Suppressor macrophage (primary cell): Measurements from ENCODE around the gene PLAC8L1.
"Not testable (repeated sequence)": the region's sequence is repeated elsewhere in the genome, so short reads cannot be mapped to it uniquely, and the experiment has no call there.

Experiments used
- DNase-seq, 4 experiments: peaks; one replicate each; pipeline ENCODE4 v3.0.0-alpha.2; 2020 to 2022
- total RNA-seq, 17 experiments: gene quantifications; one replicate each; lab custom pipeline; 2026; ENCODE audit warnings: mixed read lengths in 6 of 17, inconsistent platforms in 3 of 17; lab: John Stamatoyannopoulos, UW

The PLAC8L1 gene
- 0 to 1.2 (median 0.10) reads per million in 17 experiments for total RNA-seq

DNA sequence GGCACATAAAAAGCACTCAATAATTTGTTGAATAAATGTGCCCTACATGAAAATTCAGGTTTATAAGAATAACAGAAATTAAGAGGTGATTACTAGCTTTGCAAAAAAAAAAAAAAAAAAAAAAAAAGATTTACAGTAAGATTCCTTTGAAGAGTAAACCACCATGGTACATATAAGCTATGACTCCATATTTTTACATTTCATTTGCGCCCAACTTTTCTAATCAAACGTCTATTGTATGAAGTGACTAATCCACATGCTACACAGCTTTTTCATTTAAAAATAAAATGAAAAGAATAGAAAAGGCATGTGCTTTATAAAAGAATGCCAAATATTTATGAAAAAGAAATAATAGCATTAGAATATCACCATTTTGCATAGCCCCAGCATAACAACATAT is at the start of gene PLAC8L1:
TSS of gene PLAC8L1 (minus strand) at position 101 of the 400 bp plus-strand sequence. CDS start 1,266 bp downstream, outside the sequence.
- no peak for DNase-seq

DNA sequence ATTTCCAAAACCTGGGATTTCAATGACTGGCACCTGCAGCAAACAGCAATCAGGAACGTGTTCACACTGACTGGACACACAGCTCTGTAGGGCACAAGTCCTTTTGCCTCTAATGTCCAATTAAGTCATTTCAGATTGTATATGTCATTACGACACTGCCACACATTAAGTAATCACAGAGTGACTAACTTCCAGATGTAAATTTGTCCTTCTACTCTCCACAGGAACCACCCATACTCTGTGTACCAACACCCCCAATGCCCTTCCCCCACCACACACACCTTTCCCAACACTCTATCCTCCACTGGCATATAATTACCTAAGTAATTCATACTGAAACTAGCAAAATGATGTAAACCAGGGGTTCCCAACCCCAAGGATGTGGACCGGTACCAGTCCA is 46.6 kb upstream of the PLAC8L1 start:
- peak in 3 of 4 experiments; percentile 6 to 36 (median 25) for DNase-seq

DNA sequence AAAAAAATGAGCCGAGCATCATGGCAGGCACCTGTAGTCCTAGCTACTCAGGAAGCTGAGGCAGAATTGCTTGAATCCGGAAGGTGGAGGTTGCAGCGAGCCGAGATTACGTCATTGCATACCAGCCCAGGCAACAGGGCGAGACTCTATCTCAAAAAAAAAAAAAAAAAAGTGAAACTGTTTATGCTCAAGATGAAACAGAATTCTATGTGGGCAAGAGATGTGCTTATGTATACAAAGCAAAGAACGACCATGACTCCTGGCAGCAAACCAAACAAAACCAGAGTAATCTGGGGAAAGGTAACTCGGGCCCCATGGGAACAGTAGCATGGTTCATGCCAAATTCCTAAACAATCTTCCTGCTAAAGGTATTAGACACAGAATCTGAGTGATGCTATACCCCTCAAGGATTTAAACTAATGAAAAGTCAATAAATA is 32.6 kb upstream of the PLAC8L1 start:
- peak in 1 of 4 experiments; percentile 4 for DNase-seq

- peak in 3 of 4 experiments; percentile 11 to 49 (median 40) for DNase-seq
Measured at GRCh38 chr5:146130440-146131045, 25.2 kb upstream of the PLAC8L1 start.

DNA sequence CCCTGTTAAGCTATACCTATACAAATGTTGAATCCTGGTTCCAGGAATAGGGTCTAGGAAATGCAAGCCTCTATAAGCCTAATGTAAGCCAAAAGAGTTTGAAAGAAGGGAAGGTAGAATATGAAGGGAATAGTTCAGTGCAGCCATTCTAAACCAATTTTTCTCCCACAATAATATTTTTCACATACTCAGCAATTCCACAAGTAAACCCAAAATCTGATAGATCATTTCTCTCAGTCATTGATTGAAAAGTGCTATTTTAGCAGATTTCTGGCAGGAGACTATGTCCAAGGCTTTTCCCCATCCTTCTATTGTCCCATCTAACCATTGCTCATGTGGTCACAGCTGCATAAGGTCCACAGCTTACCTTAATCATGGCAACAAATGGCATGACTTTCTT is 20.7 kb upstream of the PLAC8L1 start:
- no peak for DNase-seq

- DNase-seq: no peak
Measured at GRCh38 chr5:146124580-146124979, 19.2 kb upstream of the PLAC8L1 start.

- DNase-seq: not testable (repeated sequence)
Measured at GRCh38 chr5:146121451-146121850, 16.1 kb upstream of the PLAC8L1 start.

GRCh38 chr5:146118322-146118721 is 12.9 kb upstream of the PLAC8L1 start:
- DNase-seq: no peak

GRCh38 chr5:146117216-146117615 is 11.8 kb upstream of the PLAC8L1 start:
- not testable (repeated sequence) for DNase-seq

DNA sequence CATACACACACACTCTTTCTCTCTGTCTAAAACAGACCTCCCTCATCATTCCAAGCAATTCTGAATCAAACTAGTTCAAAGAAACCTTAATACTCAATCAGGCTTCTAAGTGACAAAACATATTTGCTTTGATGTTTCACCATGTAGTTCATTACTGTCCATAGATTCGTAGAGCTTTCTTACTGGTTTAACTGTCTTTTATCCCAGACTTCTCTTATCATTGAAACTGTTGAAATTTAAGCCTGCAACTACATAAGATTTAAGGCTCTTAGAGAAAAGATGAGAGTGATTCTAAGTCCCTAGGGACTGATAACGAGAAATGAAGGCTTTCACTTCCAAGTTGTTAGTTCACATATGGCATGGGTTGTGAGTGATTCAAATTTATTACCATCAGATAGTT is 11.0 kb upstream of the PLAC8L1 start:
- no peak for DNase-seq

DNA sequence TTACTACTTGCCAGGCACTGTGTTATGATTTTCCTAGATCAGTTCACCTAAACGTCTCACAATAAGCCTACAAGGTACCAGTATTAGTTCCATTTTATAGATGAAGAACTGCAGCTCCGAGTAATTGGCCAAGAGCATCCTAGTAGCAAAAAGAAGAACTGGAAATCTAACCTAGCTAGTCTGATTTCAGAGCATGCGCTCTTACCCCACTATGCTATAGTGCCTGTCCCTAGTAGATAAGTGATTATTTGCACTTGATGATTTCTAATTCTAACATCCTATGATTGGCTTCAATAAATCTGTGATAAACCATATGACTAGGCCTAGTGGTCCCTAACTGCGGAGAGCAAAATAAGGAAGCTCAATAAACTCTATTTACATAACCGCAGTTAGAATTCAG is 7.1 kb upstream of the PLAC8L1 start:
- DNase-seq: no peak

- no peak for DNase-seq
Measured at GRCh38 chr5:146111409-146111808, 6.0 kb upstream of the PLAC8L1 start.

DNA sequence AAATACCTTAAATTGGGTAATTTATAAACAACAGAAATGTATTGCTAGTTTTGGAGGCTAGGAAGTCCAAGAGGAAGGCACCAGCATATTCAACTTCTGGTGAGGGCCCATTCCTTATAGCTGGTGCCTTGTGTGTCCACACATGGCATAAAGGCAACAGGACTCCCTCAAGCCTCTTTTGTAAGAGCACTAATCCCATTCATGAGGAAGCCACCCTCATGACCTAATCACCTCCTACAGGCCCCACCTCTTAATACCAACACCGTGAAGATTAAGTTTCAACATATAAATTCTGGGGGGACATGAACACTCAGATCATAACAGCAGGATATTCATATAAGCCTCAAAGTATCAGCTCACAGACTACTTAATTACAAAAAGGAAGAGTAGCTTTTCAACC is 4.0 kb upstream of the PLAC8L1 start:
- DNase-seq: no peak

DNA sequence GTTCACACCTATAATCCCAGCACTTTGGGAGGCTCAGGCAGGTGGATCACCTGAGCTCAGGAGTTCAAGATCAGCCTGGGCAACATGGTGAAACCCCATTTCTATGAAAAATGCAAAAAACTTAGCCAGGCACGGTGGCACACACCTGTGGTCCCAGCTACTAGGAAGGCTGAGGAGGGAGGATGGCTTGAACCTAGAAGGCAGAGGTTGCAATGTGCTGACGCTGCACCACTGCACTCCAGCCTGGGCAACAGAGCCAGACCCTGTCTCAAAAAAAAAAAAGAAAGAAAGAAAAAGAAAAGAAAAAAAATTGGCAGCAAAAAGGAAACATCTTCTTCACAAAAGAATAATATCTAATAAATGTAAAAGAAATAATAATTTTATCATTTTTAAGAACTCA is 3.5 kb upstream of the PLAC8L1 start:
- DNase-seq: not testable (repeated sequence)

GRCh38 chr5:146107901-146108300 is 2.5 kb upstream of the PLAC8L1 start:
- no peak for DNase-seq

- DNase-seq: peak in 3 of 4 experiments; percentile 19 to 33 (median 29)
Measured at GRCh38 chr5:146103594-146103993, 1.8 kb downstream of the PLAC8L1 start.

DNA sequence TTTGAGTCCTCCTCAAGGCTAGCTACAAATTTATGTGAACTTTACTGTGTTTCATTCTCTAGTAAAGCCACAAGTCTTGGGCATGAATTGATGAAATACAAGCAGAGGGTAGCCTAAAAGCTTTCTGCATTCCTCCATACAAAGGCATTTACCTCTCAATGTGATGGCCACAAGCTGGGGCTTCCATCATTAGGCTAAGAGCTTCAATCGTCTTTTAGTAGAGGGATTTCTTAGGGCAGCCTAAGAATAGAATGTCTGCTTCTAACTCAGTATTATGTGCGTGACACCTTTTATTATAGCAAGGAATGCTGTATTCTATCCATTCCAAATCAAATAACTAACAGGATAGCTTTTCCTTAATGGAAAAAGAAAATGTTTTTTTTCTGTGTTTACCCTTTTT is 3.7 kb downstream of the PLAC8L1 start:
- DNase-seq: no peak

GRCh38 chr5:146098047-146098446 is 7.3 kb downstream of the PLAC8L1 start:
- DNase-seq: no peak

DNA sequence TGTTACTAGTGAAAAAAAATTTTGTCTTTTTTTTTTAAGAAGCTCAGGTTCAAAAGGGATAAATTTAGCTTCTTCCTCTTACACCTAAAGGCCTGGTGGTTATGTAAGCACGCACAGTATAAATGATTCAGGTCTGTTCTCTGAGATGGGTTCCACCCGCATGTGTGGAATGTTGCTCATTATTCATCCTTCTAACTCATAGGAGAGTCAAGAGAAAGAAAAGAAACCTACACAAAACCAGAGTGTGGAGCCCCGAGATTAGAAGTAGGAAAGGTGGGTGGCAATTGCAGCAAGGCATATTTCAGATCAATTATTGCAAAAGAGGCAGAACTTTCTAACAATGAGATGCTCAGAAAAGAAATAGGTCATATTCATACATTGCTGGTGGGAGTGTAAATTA is 13.5 kb downstream of the PLAC8L1 start:
- DNase-seq: no peak

DNA sequence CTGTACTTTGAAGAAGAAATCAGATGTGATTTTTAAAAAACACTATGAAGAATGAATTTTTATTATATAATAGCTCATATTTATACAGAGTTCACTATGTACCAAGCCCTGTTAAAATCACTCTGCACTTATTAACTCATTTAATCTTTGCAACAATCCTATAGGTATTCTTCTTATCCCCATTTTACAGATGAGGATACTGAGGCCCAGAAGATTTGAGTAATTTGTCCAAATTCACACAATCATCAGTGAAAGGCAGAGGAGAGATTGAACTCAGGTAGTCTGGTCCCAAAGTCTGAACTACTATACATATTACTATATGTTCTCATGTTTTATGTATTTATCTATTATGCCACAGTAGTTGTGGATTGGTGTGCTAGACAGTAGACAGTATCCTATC is 16.1 kb downstream of the PLAC8L1 start:
- no peak for DNase-seq

DNA sequence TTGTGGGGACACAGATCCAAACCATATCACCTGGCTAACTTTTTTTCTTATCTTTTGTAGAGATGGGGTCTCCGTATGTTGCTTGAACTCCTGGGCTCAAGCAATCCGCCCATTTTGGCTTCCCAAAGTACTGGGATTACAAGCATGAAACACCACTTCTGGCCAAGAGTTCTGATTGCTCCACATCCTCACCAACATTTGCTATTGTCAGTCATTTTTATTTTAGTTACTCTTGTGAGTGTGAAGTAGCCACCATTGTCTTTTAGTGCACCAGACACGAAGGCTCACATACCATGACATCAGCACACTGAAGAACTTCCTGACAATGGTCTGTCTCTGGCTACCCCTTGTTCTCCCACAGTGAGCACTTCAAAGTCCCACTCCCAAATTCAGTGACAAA is 17.3 kb downstream of the PLAC8L1 start:
- no peak for DNase-seq

GRCh38 chr5:146084376-146084775 is 21.0 kb downstream of the PLAC8L1 start:
- no peak for DNase-seq

DNA sequence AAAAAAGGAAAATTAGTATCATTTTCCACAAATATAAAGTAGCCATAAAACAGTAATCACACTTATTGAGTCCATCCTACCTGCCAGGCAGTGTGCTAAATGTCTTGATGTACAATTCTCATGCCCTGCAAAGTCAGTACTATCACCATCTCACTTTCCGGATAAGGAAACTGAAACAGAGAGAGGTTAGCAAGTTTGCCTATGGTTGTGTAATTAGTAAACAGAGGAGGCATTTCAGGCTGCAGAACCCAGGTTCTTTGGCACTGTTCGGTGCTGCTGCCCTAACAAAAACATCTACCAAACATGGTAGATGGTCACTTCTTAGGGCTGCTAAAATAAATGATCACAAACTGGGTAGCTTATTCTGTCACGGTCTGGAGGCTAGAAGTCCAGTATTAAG is 22.6 kb downstream of the PLAC8L1 start:
- DNase-seq: no peak

GRCh38 chr5:146081556-146081955 is 23.8 kb downstream of the PLAC8L1 start:
- no peak for DNase-seq
